Measurements from ENCODE around the gene ZNRD2.

The ZNRD2 gene

DNA sequence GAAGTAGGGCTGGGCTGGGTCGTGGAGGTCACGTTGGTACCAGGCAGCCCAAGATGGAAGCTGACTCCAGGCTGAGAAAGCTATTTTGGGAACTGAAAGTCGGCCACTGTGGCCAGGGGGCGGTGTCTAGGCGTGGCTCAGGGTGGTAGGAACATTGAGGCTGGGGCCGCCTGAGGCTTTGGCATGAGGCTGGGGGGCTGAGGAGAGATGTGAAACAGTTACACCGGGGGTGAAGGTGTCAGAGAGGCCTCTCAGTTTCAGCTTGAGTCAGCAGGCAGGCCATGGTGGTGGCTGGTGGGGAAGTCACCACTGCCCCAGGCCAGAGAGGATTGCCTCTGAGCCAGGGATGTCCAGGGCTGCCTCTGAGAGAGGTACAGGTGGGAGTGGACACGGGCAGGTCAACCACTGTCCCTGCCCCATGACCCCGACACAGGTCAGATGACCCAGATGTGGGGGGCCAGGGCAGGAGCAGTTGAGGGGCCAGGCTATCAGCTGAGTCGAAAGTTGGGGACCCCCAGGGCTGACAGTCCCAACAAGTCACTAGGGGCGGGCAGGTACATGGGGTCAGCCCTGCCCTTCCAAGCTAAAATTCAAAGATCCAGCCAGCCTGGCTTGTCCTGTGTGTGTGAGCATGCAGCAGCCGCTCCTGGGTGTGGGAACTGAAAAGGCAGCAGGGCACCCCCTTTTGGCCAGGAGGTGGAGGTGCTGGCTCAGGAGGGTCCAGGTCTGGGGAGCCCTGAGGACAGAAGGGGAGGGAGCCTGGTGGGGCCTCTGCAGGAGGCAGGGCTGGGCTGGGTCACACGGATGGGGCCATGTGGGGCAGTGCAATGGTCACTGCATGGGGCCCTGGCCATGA is 18.1 kb downstream of the ZNRD2 start:
- no peak for DNase-seq (ENCODE audit: low read depth)

DNA sequence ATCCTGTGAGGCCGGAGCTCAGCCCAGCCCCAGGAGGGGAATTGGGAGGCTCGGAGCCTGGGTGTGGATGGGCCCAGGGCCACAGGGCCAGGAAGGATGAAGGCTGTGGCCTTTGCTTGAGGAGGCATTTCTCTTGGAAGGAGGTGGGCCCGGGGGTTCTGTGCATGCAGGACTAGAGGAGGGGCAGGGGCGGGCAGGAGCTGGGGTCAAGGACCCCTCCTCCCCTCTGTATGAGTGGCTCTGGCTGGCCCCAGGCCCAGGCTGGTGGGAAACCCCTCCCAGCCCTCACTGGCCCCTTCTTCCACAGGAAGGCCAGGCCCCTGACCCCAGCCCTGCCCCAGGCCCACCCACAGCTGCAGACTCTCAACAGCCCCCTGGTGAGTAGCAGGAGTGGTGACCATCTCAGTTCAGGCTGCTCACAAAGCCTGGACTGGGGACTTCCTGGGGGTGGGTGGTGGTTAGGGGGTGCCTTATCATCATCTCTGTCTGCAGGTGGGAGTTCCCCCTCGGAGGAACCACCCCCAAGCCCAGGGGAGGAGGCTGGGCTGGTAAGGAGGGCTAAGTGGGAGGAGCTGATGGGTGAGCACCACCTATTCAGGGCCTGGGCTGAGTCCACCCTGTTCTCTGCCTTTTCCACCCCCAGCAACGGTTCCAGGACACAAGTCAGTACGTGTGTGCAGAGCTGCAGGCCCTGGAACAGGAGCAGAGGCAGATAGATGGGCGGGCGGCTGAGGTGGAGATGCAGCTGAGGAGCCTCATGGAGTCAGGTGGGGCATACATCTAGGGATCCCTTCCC is 19.4 kb downstream of the ZNRD2 start:
- no peak for DNase-seq (ENCODE audit: low read depth)

DNA sequence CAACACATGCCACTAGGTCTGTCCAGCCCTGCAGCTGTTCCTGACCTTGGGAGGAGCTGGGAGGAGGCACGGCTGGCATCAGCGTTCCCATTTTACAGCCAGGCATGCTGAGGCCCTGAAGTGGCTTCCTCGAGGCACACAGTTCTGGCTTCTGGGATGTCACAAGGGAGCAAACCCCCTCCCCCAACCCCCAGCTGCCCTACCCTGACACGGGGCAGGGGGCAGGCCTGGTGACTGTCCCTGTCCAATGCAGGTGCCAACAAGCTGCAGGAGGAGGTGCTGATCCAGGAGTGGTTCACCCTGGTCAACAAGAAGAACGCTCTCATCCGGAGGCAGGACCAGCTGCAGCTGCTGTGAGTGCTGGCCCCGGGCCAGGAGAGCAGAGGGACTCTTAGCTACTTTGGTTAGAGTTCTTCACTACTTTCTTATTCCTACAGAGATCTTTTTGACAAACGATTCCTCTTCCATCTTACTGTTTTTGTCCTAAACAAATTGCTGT is 20.0 kb downstream of the ZNRD2 start:
- DNase-seq (ENCODE audit: low read depth): no peak

DNA sequence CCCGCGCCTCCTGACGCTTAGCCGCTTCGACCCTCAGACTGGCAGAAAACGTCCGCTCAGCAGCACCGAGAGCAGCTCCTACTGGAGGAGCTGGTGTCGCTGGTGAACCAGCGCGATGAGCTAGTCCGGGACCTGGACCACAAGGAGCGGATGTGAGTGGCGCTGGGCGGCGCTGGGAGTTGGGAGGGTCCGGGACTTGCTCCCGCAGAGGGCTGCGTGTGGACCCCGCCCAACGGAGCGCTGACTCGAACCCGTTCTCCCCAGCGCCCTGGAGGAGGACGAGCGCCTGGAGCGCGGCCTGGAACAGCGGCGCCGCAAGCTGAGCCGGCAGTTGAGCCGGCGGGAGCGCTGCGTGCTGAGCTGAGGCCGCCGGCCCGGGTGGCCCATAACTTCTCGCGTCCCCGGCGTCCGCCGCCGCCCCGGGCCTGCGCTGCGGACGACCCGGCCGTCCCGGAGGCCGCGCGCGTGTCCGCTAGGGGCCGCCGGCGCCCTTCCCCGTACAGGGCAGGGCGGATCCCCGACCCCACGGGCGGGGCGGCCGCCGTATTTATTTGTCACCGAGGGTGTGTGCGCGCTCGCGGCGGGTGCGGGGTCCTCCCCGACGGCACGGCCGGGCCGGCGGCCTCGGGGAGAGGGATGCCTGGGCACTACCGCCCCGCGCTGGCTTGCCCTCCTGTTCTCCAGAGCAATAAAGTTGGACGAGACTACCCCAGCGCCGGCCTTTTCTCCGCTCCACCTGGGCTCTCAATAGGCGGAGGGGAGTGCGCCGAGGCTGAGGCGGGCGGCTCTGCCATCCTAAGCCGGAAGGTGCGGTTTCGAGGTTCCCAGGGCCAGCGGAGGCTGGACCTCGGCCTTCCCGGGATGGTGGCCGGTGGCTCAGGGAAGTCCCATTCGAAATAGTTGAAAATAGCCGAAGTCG is 21.9 kb downstream of the ZNRD2 start:
- DNase-seq (ENCODE audit: low read depth): no peak

DNA sequence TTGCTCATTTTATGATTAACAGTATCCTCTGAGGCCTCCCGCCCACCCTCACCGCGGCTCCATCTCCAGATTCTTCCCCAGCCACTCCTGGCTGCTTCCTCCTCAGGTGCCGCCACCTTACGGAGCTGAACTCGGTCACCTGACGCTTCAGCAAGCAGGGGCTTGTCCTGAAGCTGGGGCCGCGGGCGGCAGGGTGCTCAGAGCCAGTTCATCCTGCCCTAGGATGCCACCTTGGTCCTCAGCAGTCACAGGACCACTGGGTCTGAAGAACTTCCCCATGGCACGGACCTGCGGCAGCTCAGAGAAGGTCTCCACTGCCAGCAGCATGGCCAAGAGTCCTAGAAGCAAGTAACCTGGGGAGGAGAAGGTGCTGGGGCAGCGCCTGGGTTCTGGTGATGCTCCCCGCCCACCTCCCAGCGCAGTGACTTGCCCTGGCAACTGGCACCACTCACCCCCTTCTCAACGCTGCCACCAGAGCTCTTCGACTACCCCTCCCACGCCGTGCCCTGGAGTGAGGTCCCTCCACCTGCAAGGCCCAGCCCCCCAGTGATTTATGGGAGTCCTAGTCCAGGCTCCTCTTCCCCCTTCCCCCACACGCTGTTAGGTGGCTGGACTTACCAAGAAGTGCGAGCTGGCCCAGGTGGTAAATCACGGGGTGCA is 22.7 kb downstream of the ZNRD2 start:
- DNase-seq (ENCODE audit: low read depth): no peak

DNA sequence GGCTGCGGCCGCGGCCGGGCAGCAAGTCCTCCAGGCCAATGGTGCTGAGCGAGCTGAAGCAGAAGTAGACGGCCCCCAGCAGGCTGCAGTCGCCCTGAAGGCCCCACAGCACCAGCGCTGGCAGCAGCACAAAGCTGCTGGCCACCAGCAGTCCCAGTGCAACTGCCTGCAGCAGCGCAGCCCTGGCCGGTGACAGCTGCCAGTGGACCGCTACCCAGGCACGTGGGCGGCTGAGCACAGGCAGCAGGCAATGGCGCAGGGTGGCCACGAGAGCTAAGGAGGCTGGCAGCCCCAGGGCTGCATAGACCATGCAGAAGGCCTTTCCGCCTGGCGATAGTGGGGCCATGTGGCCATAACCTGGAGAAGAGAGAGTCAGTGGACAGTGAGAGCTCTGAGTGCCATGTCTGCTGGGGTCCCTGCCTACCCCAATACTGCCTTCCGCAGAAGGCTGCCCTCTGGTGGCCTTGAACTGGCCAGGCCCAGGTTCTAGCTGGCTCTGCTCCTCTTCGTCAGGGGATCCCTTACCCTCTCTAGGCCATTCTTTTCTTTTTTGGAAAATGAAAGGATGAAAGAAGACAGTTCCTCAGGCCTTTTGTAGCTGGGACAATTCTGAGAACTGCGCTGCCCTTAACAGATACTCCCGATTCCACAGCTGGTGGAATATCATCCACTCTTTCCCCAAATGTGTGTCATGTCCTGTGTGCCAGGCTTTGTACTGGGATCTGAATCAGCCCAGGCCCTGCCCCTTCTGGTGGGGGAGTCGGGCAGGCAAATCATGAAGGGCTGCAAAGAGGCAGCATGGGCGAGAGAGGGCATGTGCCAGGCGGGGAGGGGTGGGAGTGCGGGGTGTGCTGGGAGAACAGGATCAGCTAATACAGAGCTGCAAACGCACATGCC is 23.5 kb downstream of the ZNRD2 start:
- DNase-seq (ENCODE audit: low read depth): no peak

DNA sequence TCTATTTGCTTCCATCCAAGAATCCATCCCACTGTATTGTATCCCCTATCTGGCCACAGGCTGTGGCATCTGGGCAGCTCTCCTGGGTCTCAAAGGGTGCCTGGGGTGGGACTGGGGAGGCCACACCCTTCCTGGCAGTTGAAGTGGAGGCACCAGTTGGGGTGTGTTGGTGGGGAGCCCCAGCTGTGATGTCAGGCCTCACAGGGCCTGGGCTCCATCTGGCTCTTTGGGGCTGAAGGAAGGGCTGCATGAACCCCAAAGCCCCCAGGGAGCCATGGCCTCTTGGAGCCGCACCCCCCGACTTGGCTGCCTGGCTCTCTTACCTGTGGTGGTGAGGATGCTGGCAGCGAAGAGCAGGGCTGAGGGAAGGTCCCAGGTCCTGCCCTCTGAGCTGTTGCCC is 24.9 kb downstream of the ZNRD2 start:
- no peak for DNase-seq (ENCODE audit: low read depth)

DNA sequence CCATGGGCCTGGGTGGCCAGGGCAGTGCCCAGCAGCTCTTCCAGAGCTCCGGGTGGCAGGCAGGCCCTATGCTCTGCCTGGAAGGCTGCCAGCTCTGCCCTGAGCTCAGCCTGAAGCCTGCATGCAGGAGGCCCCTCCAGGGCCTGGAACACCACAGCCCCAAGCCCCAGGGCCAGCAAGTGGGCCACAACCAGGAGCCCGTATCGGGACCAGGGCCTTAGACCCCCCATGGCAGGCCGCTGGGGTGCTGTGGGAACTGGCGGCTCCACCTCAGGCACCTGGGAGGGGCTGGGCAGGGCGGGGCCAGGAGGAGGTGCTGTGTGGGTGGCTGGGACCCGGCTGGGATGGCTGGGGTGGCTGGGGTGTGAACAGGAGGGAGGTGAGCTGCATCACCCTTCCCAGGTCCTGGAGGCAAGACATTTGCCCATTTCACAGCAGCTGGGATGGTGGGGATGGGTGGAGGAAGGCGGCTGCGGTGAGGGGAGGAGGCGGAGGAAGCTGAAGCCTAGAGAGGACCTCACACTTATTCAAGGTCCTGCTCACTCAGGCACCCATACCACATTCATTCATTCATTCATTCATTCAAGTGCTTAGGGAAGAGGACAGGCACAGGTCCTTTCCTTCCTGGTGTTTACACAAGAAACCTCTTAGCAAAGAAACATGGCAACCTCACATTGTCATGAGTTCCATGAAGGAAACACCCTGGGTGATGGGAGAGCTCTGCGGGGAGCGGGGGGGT is 25.4 kb downstream of the ZNRD2 start, which contains the start of gene KCNK7:
Gene KCNK7, minus strand, starts transcription at position 258 of the 739 bp plus-strand sequence. Its CDS starts 28 bp downstream, at position 230.
- DNase-seq (ENCODE audit: low read depth): no peak

DNA sequence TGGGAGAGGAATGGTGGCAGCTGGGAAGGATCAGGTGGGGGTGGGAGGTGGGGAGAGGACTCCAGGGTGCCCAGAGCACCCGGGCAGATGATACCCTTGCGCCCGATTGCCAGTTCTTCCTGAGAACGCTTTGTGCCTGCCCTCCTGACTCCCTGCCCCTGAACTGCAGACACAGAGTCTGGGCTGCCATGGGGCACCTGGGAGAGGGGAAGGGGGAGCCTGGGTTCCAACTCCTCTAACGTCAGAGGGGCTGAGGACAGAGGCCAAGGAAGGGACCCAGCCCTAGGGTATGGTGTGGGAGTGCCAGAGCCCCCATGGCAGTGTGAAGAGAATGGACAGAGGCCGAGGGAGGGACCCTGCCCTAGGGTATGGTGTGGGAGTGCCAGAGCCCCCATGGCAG is 26.2 kb downstream of the ZNRD2 start:
- no peak for DNase-seq (ENCODE audit: low read depth)

DNA sequence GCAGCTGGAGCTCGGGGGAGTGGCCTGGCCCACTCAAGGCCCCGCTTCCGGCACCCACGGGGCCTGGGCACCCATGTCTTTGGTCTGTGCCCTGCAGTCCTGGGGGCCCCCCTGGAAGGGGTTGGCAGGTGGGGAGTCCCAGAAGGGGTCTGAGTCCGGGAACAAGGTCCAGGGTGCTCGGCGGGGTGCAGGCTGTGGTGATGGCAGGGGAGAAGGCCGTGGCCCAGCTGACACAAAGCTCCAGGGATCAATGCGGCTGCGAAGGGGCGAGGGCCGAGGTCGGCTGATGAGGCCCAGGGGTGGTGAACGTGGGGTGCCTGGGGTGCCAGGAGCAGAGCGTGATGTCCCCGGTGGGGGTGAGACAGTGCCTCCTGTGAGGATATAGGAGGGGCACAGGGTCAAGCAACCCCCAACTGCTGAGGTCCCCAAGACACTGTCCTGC is 28.0 kb downstream of the ZNRD2 start:
- DNase-seq (ENCODE audit: low read depth): no peak

DNA sequence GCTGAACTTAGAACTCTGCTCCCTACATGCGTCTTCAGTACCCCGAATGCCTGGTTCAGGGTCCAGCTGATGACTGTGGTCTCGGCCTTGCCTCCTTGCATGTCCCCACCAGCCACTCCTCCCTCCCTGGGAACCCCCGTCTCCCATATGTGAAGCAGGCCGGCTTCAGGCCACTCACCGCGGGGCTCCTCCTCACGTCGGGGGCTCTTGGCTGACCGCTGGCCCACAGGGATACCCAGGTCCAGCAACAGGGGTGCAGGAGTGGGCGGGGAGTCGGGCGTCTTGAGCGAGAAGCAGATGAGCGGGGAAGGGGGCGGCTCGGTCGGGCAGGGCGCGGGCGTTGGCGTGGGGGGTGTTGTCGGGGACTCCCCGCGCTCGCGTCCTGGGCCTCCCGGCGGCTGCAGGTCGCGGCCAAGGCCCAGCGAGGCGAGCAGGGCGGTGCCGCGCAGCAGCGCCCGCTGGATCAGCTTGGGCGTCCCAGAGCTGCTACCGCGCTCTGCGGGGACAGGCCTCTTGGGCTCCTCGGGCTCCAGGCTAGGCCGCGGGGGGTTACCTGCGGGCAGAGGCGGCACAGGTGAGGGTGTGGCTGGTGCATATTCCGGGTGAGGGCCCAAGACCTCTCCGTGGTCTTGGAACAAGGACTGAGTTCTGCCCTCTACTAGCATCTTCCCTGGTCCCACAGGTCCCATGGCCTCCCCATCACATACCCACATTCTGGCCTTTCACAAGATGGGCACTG is 29.1 kb downstream of the ZNRD2 start:
- no peak for DNase-seq (ENCODE audit: low read depth)

DNA sequence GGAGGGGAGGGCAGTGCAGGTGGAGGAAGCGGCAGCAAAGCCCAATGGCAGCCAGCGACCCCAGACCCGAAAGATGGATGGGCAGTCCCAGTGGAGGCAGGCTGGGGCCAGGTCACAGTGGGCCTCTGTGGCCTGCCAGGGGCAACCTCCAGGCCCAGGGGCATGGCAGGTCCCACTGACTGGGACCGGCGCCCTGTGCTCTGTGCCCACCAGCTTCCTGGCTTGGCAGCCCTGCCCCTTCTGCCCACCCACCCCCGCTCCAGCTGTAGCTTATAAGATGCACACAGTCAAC is 29.6 kb downstream of the ZNRD2 start:
- DNase-seq (ENCODE audit: low read depth): no peak

DNA sequence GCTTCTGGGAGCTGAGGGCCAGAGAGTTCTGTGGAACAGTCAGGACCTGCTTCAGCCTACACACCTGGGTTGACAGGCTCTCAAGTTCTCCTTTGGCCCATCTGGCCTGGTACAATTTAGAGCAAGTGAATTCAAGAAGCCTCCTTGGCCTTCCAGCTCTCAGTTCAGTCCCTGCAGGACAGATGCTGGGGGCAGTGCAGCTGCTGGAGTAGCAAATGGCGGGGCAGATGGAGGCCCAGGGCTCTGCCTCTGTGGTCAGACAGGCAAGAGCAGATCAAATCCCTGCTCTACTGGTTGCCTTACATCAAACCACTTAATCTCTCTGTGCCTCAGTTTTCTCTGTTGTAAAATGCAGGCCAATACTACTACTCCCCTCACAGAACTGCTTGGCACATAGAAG is 34.0 kb downstream of the ZNRD2 start:
- DNase-seq (ENCODE audit: low read depth): no peak

DNA sequence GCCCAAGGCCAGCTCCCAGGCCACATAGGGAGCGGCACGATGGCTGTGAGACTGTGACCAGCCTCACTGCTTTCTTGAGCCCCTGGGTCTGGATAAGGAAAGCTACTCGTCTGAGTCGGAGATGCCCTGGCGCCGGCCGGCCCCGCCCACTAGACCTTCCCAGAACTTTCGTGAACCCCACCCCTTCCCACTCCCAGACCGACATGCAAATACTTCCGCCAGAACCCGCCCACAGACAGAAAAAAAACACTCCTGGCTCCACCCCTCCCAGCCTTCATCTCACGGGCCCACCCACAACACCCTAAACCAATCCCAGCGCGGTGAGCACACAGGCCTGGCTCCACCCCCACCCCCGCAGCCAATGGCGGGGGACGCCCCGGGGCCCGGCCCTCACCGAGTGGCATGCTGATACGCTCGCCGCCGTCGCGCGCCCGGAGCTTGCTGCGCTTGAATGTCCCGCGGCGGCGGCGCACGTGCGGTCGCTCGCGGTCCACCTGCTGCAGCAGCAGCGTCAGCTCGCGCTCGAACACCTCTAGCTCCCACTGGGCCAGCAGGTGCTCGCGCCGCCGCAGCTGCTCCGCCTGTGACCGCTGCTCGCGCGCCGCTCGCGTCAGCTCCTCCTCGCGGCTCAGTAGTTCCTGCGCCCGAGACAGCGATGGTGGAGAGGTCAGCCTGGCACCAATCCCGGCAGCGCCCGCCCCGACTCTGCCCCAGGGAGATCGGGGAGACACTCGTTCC is 36.8 kb downstream of the ZNRD2 start:
- peak; percentile 86 for DNase-seq (ENCODE audit: low read depth)

DNA sequence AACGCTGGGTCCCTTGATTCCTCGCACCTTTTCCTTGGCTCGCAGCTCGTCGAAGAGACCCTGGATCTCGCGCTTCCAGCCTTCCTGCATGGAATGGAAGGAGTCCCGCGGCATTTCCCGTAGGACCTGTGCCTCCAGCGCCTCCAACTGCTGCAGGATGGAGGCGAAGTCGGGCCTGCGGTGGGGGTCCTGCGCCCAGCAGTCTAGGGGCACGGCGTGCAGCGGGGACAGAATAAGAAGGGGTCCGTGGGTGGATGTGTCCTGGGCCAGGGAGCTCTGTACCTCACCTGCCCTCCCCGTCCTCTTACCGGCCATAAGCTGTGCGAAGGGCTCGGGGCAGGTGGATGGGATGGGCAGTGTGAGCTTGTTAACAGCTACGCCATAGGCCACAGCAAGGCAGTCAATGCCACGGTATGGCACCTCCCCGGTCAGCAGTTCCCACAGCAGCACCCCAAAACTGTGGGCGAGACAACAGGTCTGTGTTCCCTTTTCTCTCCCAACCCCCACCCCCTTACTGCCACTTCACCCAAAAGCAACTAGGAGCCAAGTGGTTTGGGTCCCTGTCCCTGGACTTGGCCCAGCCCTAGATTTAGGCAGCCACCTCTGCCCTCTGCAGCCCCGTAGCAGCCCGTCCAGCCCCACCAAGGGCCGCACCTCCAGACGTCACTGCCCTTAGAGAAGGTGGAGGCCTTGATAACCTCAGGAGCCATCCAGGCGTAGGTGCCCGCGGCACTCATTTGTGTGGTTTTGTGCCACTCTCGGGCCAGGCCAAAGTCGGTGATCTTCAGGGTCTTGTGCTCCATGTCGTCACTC is 37.5 kb downstream of the ZNRD2 start:
- no peak for DNase-seq (ENCODE audit: low read depth)

DNA sequence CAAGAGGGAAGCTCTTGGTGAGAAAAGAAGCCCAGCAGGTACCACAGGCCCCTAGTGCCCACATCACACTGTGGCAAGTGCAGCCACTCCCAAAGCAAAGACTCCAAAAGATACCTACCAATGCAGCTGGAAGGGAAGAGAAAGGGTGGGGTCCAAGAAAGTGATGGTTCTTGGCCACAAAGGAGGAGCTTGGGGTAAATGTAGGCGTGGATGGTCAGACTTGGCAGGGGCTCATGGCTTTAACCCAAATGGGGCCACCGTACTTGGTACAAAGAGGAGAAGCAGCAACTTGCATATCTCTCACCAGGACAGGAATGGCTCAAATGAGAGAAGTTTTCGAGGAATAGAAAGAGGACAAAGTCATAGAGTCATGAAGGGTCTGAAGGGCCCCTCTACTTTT is 39.0 kb downstream of the ZNRD2 start:
- DNase-seq (ENCODE audit: low read depth): no peak

DNA sequence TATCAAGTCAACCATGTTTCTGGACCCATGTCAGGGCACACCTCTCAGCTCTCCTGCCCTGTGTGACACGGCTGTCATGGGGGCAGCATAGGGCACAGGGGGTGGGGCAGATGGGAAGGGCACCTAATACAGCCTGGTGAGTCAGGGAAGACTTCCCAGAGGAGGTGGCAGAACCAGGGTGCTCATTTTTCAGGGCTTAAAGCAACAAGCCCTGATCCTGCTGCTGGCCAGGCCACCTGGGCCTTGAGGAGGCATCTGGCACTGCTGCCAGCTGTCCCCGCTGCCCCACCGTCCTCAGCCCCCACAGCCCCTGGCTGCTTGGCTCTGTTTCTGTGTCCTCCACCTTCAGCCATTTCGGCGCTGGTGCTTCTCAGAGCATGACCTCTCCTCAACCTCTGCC is 39.4 kb downstream of the ZNRD2 start:
- no peak for DNase-seq (ENCODE audit: low read depth)

DNA sequence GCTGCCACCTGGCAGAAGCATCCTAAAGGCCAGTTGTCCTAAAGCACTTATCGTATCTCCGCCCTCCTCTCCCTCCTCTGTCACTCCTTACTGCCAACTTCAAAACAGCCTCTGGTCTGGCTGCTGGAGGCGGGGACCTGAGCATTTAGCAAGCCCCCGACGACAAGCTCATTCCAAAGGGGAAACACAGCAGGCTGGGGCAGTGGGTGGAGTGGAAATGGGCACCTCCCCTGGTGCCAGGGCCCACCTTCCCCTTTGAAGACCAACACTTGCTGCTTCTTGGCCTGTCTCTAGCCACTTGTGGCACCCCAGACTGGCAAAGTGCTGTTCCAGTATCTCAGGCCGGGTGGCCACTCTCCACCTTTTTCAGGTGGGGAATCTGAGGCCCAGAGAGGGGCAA is 40.1 kb downstream of the ZNRD2 start:
- no peak for DNase-seq (ENCODE audit: low read depth)

Measured in GM04504 (cell line).